Stimulated activated CD8-positive, alpha-beta memory T cell treated with anti-CD3 and anti-CD28 coated beads, Interleukin-12 subunit alpha, Interleukin-12 subunit beta, amount 100 ng/mL, for 1 hour (primary cell): ENCODE measurements around the gene INVS.

Source experiments
- DNase-seq: peaks from one replicate; pipeline ENCODE4 v3.0.0-alpha.2; 2020; ENCODE audit warnings: low read depth

Gene INVS

DNA sequence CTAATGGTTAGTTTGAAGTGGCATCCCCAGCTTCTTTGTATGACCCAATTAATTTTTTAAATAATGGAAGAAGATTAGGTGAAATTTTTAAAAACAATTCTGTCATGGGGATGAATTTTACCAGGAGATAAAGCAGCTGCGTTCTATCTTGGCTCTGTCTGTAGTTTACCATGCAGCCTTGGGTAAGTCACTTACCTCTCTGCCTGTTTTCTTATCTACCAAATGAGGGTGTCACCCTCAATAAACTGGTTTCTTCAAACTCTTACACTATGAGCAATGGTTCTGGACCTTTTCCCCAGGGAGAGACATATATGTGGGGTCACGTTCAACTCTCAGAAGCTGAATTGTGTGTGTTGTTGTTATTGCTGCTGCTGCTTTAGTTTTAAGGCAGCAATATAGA lies 182.0 kb downstream of the INVS start:
- DNase-seq = no peak

- no peak for DNase-seq
Measured at GRCh38 chr9:100281676-100282387, 182.8 kb downstream of the INVS start.

GRCh38 chr9:100282388-100282719 lies 183.3 kb downstream of the INVS start:
- no peak for DNase-seq

DNA sequence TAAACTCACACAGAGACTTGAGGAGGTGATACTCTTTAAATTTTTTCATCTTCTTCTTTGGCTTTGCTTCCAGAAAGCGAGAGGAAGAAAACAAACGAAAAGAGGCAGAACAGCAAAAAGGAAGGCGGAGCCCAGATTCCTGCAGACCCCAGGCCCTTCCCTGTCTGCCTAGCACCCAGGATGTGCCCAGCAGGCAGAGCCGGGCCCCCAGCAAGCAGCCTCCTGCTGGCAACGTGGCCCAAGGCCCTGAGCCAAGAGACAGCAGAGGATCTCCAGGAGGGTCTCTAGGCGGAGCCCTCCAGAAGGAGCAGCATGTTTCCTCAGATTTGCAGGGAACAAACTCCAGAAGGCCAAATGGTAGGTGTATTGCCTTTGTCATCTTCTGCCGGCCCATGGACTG lies 185.2 kb downstream of the INVS start:
- DNase-seq = no peak

- no peak for DNase-seq
Measured at GRCh38 chr9:100285080-100285479, 186.0 kb downstream of the INVS start.

DNA sequence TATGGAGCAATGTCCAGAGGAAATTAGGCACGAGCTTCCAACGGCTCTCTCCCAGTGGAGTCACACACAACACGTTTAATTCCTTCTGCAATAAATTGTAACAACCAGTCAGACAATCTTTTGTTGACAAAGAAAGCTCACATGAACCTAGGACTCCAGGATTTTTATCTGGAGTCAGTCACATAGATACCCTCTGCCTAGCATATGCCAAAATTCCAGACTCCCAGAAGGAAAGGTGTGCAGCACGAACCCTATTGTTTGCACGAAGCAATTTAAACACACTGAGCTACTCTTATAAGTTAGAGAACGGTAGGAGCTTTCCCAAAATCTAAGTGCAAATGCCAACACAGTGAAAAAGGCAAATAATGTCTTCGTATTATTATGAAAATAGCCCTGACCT lies 186.6 kb downstream of the INVS start:
- DNase-seq = no peak

DNA sequence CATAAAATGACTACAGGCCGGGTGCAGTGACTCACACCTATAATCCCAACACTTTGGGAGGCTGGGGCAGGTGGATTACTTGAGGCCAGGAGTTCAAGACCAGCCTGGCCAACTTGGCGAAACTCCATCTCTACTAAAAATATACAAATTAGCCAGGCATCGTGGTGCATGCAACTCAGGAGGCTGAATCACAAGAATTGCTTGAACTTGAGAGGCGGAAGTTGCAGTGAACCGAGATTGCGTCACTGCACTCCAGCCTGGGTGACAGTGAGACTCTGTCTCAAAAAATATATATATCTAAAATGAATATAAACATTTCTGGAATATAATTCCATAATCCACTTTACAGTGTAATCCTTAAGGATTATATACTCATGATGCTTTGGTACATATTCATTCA lies 187.2 kb downstream of the INVS start:
- no peak for DNase-seq

- DNase-seq = no peak
Measured at GRCh38 chr9:100287186-100287585, 188.1 kb downstream of the INVS start.

GRCh38 chr9:100290714-100291113 lies 191.7 kb downstream of the INVS start:
- DNase-seq = no peak

DNA sequence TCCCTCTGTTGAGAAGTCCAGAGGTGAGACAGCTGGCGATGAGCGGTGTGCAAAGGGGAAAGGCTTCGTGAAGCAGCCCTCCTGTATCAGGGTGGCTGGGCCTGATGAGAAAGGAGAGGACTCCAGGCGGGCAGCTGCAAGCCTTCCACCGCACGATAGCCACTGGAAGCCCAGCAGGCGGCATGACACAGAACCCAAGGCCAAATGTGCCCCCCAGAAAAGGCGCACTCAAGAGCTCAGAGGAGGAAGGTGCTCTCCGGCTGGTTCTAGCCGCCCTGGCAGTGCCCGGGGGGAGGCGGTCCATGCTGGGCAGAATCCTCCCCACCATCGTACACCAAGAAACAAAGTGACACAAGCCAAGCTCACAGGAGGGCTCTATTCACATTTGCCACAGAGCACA lies 193.4 kb downstream of the INVS start:
- DNase-seq = no peak

DNA sequence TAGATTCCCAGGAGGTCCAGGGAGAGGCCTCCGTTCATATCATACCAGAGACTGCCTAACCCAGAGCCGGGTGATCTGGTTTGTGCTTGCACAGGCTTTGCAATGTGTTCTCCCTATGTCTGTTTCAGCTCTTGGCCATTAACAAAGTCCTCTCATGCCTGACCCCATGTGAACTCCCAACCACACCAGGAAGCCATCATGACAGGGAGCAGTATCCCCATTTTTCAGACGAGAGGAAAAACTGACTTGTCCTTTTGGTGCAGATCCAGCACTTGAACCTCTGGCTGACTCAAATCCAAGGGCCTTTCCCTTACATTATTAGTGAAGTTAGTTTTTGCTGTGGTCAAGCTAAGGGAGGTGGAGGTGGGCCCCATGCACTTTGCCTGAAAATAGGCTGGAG lies 195.3 kb downstream of the INVS start:
- DNase-seq = no peak

- DNase-seq = no peak
Measured at GRCh38 chr9:100294806-100295205, 195.8 kb downstream of the INVS start.

GRCh38 chr9:100295240-100295639 lies 196.2 kb downstream of the INVS start:
- no peak for DNase-seq

DNA sequence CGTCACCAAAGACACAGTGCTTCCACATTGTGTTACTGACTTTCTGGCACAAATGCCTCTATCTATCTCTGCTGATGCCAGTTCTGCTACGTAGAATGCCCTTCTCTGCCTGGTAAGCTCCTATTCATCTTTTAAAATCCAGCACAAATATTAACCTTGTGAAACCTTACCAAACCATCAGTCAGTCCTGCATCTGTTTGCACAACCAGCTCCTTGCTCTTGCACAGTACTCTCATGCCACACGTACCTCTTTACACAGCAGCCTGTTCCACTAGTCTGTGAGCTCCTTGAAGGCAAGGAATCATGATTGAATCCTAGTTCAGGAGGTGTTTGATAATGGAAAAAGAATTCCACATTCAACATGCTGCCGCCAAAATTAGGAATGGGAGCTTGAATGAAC lies 197.4 kb downstream of the INVS start:
- no peak for DNase-seq

DNA sequence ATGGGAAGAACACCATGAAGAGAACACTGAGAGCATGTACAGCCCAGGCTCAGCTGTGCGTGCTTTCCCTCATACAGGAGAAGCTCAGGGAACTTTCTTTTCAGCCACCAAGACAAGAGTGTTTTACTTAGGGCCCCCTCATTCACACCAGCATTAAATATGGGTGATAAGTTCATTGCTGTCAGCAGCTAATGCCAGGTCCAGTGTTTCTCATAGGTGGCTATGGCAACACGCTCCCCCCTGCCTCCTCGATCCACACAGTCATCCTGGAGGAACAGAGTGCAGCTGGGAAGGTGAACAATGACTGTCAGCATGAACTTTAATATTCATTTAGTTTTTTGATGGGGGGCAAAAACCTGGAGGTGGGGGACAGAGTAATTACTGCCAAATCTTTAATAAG lies 199.3 kb downstream of the INVS start:
- DNase-seq = no peak

GRCh38 chr9:100303747-100304146 lies 204.7 kb downstream of the INVS start:
- no peak for DNase-seq

GRCh38 chr9:100306283-100306682 lies 207.2 kb downstream of the INVS start:
- no peak for DNase-seq

GRCh38 chr9:100307080-100307479 lies 208.0 kb downstream of the INVS start:
- DNase-seq = no peak

- no peak for DNase-seq
Measured at GRCh38 chr9:100308965-100309564, 210.0 kb downstream of the INVS start.

GRCh38 chr9:100309992-100310391 lies 210.9 kb downstream of the INVS start:
- DNase-seq = no peak

GRCh38 chr9:100315561-100315960 lies 216.5 kb downstream of the INVS start:
- no peak for DNase-seq

- DNase-seq = no peak
Measured at GRCh38 chr9:100317706-100318105, 218.7 kb downstream of the INVS start.

GRCh38 chr9:100322954-100323536 lies 224.0 kb downstream of the INVS start:
- no peak for DNase-seq
